ENCODE data around the gene CAAP1.
"Not testable (repeated sequence)": the region's sequence is repeated elsewhere in the genome, so short reads cannot be mapped to it uniquely, and the experiment has no call there.

Gene CAAP1

GRCh38 chr9:26833792-26834191, 58.8 kb downstream of the CAAP1 start:
- no peak for DNase-seq (ENCODE audit: low spot score)

DNA sequence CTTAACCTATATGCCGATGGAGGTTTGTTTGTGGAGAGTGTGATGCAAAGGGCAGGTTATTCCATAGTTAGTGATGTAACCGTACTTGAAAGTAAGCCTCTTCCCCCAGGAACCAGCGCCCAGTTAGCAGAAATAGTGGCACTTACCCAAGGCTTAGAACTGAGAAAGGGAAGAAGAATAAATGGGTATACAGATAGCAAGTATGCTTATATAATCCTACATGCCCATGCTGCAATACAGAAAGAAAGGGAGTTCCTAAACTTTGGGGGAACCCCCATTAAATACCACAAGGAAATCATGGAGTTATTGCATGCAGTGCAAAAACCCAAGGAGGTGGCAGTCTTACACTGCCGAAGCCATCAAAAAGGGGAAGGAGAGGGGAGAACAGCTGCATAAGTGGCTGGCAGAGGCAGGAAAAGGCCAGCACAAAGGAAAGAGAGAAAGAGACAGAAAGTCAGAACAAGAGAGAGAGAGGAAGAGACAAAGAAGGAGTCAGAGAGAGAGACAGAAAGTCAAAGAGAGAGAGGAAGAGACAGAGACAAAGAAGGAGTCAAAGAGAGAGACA, 64.1 kb downstream of the CAAP1 start:
- DNase-seq (ENCODE audit: low spot score), result not testable (repeated sequence)

GRCh38 chr9:26814799-26815198, 77.8 kb downstream of the CAAP1 start:
- DNase-seq (ENCODE audit: low spot score), result no peak

DNA sequence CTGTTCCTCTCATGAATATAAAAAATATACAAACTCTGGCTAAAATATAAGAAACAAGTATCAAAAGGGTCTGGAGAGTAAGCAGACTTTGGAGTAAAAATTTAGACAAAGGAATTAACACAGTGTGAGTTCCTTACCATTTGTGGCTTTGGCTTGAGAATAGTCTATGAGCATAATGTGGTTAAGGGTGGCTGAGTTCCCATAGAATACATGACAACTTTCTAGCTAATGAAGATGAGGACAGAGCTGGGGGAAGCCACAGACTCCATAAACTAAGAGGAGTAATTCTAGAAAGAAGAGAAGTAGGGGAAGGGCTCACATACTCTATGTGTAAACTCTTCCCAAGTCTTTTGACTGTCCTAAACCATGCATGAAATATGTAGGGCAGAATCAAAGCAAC, 79.4 kb downstream of the CAAP1 start:
- DNase-seq (ENCODE audit: low spot score), result no peak

GRCh38 chr9:26812217-26812616, 80.4 kb downstream of the CAAP1 start:
- no peak for DNase-seq (ENCODE audit: low spot score)

DNA sequence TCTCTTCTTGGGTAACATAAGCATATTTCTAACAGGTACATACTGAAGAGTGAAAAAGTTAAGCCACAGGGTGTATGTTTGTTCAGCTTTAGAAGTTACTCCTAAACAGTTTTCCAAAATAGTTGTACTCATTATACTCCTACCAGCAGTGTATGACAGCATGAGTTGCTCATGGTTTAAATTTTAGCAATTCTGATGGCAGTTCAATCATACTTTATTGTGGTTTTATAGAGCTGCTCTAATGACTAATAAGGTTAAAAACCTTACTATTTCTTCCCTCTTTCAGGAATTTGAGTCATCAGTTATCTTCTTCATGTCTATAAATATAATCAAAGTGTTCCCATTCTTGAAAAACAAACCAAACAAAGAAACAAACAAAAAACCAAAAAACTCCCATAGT, 81.5 kb downstream of the CAAP1 start:
- DNase-seq (ENCODE audit: low spot score), result no peak

GRCh38 chr9:26809795-26810194, 82.8 kb downstream of the CAAP1 start:
- DNase-seq (ENCODE audit: low spot score), result no peak

- no peak for DNase-seq (ENCODE audit: low spot score)
Observed at GRCh38 chr9:26807161-26807560, 85.4 kb downstream of the CAAP1 start.

GRCh38 chr9:26802921-26803320, 89.7 kb downstream of the CAAP1 start:
- no peak for DNase-seq (ENCODE audit: low spot score)

DNA sequence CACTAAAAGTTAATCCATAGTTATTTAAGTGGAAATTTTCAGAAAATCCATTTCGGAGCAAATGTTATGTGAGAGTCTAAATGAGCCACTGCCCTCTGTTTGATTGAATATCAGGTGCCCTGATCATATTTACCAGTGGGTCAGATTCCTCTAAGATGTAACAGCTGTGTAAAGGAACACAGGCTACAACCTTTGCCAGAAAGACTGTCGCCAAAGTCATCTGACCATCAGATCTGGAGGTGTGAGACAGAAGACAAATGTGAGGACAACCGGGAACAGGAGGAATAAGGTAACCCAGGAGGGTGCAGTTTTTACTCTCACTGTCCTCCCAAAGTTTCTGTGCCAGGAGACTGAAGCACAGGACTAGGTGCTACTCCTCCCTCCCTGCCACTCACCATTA, 90.8 kb downstream of the CAAP1 start:
- DNase-seq (ENCODE audit: low spot score), result no peak

DNA sequence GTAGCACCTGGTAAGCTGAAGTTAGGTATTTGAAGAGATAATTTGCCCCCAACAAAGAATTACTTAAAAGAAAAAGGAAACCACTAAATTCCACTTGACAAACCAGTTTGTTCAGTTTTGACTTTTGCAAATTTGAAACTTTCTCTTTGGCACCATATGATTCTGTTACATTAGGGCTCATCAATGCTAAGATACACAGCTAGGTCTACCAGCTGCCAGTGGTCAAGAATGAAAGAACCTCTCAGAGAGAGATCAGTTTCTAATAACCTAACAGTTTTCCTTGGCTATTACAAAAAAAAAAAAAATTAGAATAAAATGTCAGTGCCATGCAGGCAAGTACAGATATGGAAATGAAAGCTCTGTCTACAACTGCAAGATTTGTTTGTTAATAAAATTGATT, 92.3 kb downstream of the CAAP1 start:
- no peak for DNase-seq (ENCODE audit: low spot score)

GRCh38 chr9:26791274-26791673, 101.3 kb downstream of the CAAP1 start:
- no peak for DNase-seq (ENCODE audit: low spot score)
